Neuronal stem cell (in vitro differentiated cells): ENCODE results near the gene AUTS2.

Experiments
- DNase-seq: peaks from one replicate; pipeline ENCODE4 v3.0.0-alpha.2; 2013; ENCODE audit warnings: low spot score
- H2AFZ ChIP-seq: one replicate; pipeline ENCODE4 v1.6.1; 2013; ENCODE audit warnings: mild to moderate bottlenecking, low read length, inconsistent platforms
- H2AK5ac ChIP-seq: 2 replicates; pipeline ENCODE4 v1.6.1; 2013; ENCODE audit warnings: low read depth, mild to moderate bottlenecking, inconsistent platforms, low read length, moderate library complexity, mixed read lengths
- H2BK120ac ChIP-seq: 2 replicates; pipeline ENCODE4 v1.6.1; 2013; ENCODE audit warnings: low read depth, mild to moderate bottlenecking, inconsistent platforms, low read length, moderate library complexity, mixed read lengths
- H2BK12ac ChIP-seq: one replicate; pipeline ENCODE4 v1.6.1; 2013; ENCODE audit warnings: low read length, inconsistent platforms
- H2BK15ac ChIP-seq: 2 replicates; pipeline ENCODE4 v1.6.1; 2013; ENCODE audit warnings: mild to moderate bottlenecking, low read length, inconsistent platforms, mixed read lengths
- H2BK5ac ChIP-seq: one replicate; pipeline ENCODE4 v1.6.1; 2013; ENCODE audit warnings: inconsistent platforms, mild to moderate bottlenecking, low read length, moderate library complexity
- H3K14ac ChIP-seq: one replicate; pipeline ENCODE4 v1.6.1; 2013; ENCODE audit warnings: low read length, inconsistent platforms
- H3K18ac ChIP-seq: 2 replicates; pipeline ENCODE4 v1.6.1; 2013; ENCODE audit warnings: low read length, inconsistent platforms
- H3K23ac ChIP-seq: 2 replicates; pipeline ENCODE4 v1.6.1; 2013; ENCODE audit warnings: low read depth, mild to moderate bottlenecking, mixed read lengths, low read length, inconsistent platforms; ENCODE audit not compliant: poor library complexity
- H3K27ac ChIP-seq: replicated peaks from 3 replicates; pipeline ENCODE4 v1.5.1; 2013; ENCODE audit warnings: low read length, inconsistent platforms
- H3K27me3 ChIP-seq, 3 experiments: 2 replicates each; pipeline ENCODE4 v1.6.1; 2013; ENCODE audit warnings: low read length in 3 of 3, mild to moderate bottlenecking in 2 of 3, inconsistent platforms in 1 of 3, low read depth in 1 of 3, mixed read lengths in 1 of 3, moderate library complexity in 1 of 3; ENCODE audit not compliant: control insufficient read depth in 3 of 3, insufficient read depth in 3 of 3
- H3K36me3 ChIP-seq, 2 donors: replicated peaks in 1 of 2; 2 replicates each; pipeline ENCODE4 v1.6.1; 2013; ENCODE audit warnings: low read length in 2 of 2; ENCODE audit not compliant: control insufficient read depth in 2 of 2, insufficient read depth in 2 of 2
- H3K4ac ChIP-seq: 2 replicates; pipeline ENCODE4 v1.6.1; 2013; ENCODE audit warnings: inconsistent platforms, mild to moderate bottlenecking, low read length, moderate library complexity
- H3K4me1 ChIP-seq, 2 donors: 1 replicate in 1 of 2; 2 replicates in 1 of 2; pipeline ENCODE4 v1.6.1; 2013; ENCODE audit warnings: low read length in 2 of 2, low read depth in 1 of 2; ENCODE audit not compliant: control insufficient read depth in 2 of 2, insufficient read depth in 1 of 2
- H3K4me2 ChIP-seq: one replicate; pipeline ENCODE4 v1.6.1; 2013; ENCODE audit warnings: mild to moderate bottlenecking, low read length, inconsistent platforms; ENCODE audit not compliant: insufficient read depth, poor library complexity, severe bottlenecking
- H3K4me3 ChIP-seq, 2 donors: 2 replicates each; pipeline ENCODE4 v1.5.1; 2013; ENCODE audit warnings: low read length in 2 of 2, mild to moderate bottlenecking in 2 of 2, inconsistent platforms in 1 of 2, moderate library complexity in 1 of 2
- H3K79me1 ChIP-seq: one replicate; pipeline ENCODE4 v1.6.1; 2013; ENCODE audit warnings: low read depth, mild to moderate bottlenecking, inconsistent platforms, low read length, moderate library complexity
- H3K9ac ChIP-seq: one replicate; pipeline ENCODE4 v1.6.1; 2013; ENCODE audit warnings: mild to moderate bottlenecking, low read depth, low read length, inconsistent platforms; ENCODE audit not compliant: poor library complexity
- H3K9me3 ChIP-seq, 2 donors: replicated peaks in 1 of 2; 2 replicates each; pipeline versions ENCODE3 to v1.6.1; 2013; ENCODE audit warnings: low read length in 2 of 2, mild to moderate bottlenecking in 2 of 2, inconsistent platforms in 1 of 2, low read depth in 1 of 2, mixed read lengths in 1 of 2, moderate library complexity in 1 of 2; ENCODE audit not compliant: control insufficient read depth in 2 of 2, insufficient read depth in 1 of 2
- H4K8ac ChIP-seq: one replicate; pipeline ENCODE4 v1.6.1; 2013; ENCODE audit warnings: low read depth, mild to moderate bottlenecking, inconsistent platforms, low read length, moderate library complexity
- H4K91ac ChIP-seq: one replicate; pipeline ENCODE4 v1.6.1; 2013; ENCODE audit warnings: low read length, low read depth, mild to moderate bottlenecking, inconsistent platforms; ENCODE audit not compliant: poor library complexity
- WGBS, 2 donors: extraction: QIAGEN DNeasy Blood & Tissue Kit; methylation state at CpG; one replicate each; pipeline ENCODE4 v1.1.7; 2013; ENCODE audit warnings: missing lambda C conversion rate in 2 of 2, mixed read lengths in 1 of 2; ENCODE audit not compliant: insufficient read length in 2 of 2, insufficient replicate concordance in 1 of 2; ENCODE audit errors: extremely low coverage in 2 of 2; 5-methylcytosine and 5-hydroxymethylcytosine counted together

The AUTS2 gene

DNA sequence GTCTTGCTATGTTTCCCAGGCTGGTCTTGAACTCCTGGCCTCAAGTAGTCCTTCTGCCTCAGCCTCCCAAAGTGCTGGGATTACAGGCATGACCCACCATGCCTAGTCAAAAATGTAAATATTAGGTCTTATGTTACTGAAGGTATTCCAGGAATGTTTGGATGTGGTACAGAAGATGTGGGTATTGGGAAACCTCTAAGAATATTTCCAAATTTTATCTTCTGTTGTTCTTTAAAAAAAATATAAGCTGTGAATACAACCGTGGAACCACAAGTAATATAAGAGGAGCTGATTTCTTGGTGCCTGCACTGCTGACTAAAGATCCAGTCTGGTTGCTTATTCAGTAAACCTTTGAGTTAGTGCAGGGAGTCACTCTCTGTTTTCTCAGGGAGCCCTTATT lies 178.3 kb downstream of the AUTS2 start:
- DNase-seq: no peak
- no CpG with 5 or more reads among the region's 1 CpG for WGBS, 2 donors
- no peak overlapping the region for H3K4me3 ChIP-seq
- H2BK120ac ChIP-seq: no peak overlapping the region
- no peaks in the 10 kb centered on the region for H3K36me3 ChIP-seq
- H4K91ac ChIP-seq: no peak overlapping the region
- peaks cover 7 to 10% of the 10 kb centered on the region in 2 donors for H3K4me1 ChIP-seq
- no peak overlapping the region for H3K4ac ChIP-seq
- H3K4me2 ChIP-seq: no peak overlapping the region
- no peaks in the 10 kb centered on the region for H3K27me3 ChIP-seq
- no peak overlapping the region for H3K9ac ChIP-seq
- no peak overlapping the region for H2BK15ac ChIP-seq
- H2AFZ ChIP-seq: no peak overlapping the region
- no peaks in the 10 kb centered on the region for H3K79me1 ChIP-seq
- no peak overlapping the region for H4K8ac ChIP-seq
- H2BK12ac ChIP-seq: no peak overlapping the region
- H3K14ac ChIP-seq: no peak overlapping the region
- H3K27ac ChIP-seq: no peak overlapping the region
- H3K18ac ChIP-seq: no peak overlapping the region
- H3K23ac ChIP-seq: no peak overlapping the region
- H2BK5ac ChIP-seq: no peak overlapping the region
- H3K9me3 ChIP-seq: no peaks in the 10 kb centered on the region
- H2AK5ac ChIP-seq: no peak overlapping the region

DNA sequence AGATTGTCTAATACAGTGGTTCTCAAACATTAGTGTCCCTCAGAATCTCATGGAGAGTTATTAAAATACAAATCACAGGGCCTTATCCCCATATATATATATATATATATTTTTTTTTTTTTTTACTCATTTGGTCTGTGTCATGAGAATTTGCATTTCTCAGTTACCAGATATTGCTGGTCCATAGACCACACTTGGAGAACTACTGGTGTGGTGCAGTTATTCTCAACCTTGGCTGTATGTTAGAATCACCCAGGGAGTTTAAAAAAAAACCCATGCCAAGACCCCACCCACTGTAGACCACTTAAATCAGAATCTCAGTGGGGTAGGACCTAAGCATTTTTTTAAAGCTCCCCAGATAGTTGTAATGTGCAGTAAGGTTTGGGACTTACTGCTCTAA lies 179.9 kb downstream of the AUTS2 start:
- no peak overlapping the region for H4K91ac ChIP-seq
- no peak overlapping the region for H2AFZ ChIP-seq
- H3K4me1 ChIP-seq: peaks cover 7 to 11% of the 10 kb centered on the region in 2 donors

DNA sequence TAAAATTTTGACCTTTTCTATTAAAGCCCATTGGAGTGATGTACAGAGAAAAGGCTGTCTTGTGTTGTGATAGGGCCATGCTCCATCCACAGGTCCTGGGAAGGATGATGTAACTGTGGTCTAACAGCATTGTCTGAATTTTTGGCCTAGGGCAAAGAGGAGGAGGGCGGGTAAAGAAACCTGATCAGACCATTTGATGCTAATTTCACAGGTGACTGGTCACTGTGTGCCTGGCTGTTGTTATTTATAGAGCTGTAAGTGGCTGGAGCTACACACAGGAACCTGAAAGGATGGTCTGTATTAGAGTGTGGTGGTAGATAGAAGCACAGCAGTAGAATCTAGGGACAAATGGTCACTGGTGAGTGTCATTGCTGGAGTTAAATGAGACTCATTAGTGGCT lies 182.1 kb downstream of the AUTS2 start:
- no peak overlapping the region for H3K9ac ChIP-seq
- no peaks in the 10 kb centered on the region for H3K27me3 ChIP-seq
- no peak overlapping the region for H2AK5ac ChIP-seq
- H3K9me3 ChIP-seq: no peaks in the 10 kb centered on the region
- no peak overlapping the region for H3K4me3 ChIP-seq
- no peak overlapping the region for H4K8ac ChIP-seq
- H3K23ac ChIP-seq: no peak overlapping the region
- H2BK120ac ChIP-seq: no peak overlapping the region
- H2BK15ac ChIP-seq: no peak overlapping the region
- H3K18ac ChIP-seq: no peak overlapping the region
- no peak overlapping the region for H3K14ac ChIP-seq
- peaks cover 7 to 9% of the 10 kb centered on the region in 2 donors for H3K4me1 ChIP-seq
- no peak overlapping the region for H3K27ac ChIP-seq
- DNase-seq: no peak
- H2AFZ ChIP-seq: no peak overlapping the region
- no CpG with 5 or more reads among the region's 1 CpG for WGBS, 2 donors
- no peak overlapping the region for H2BK12ac ChIP-seq
- H3K79me1 ChIP-seq: no peaks in the 10 kb centered on the region
- no peak overlapping the region for H4K91ac ChIP-seq
- no peak overlapping the region for H3K4me2 ChIP-seq
- H2BK5ac ChIP-seq: no peak overlapping the region
- no peak overlapping the region for H3K4ac ChIP-seq
- H3K36me3 ChIP-seq: no peaks in the 10 kb centered on the region

More for the DNA sequence above, 179.9 kb downstream of the AUTS2 start:
- no peaks in the 10 kb centered on the region for H3K79me1 ChIP-seq
- no peak overlapping the region for H2BK120ac ChIP-seq
- H3K36me3 ChIP-seq: no peaks in the 10 kb centered on the region
- H4K8ac ChIP-seq: no peak overlapping the region
- H3K18ac ChIP-seq: no peak overlapping the region
- no peak overlapping the region for H3K27ac ChIP-seq
- no peak for DNase-seq
- H3K4ac ChIP-seq: no peak overlapping the region
- no peak overlapping the region for H3K14ac ChIP-seq
- H2BK5ac ChIP-seq: no peak overlapping the region
- no peak overlapping the region for H2BK15ac ChIP-seq
- H2AK5ac ChIP-seq: no peak overlapping the region
- H3K9me3 ChIP-seq: no peaks in the 10 kb centered on the region
- no peak overlapping the region for H3K23ac ChIP-seq
- no peaks in the 10 kb centered on the region for H3K27me3 ChIP-seq
- H3K4me2 ChIP-seq: no peak overlapping the region
- no peak overlapping the region for H3K4me3 ChIP-seq
- no peak overlapping the region for H3K9ac ChIP-seq
- no peak overlapping the region for H2BK12ac ChIP-seq

DNA sequence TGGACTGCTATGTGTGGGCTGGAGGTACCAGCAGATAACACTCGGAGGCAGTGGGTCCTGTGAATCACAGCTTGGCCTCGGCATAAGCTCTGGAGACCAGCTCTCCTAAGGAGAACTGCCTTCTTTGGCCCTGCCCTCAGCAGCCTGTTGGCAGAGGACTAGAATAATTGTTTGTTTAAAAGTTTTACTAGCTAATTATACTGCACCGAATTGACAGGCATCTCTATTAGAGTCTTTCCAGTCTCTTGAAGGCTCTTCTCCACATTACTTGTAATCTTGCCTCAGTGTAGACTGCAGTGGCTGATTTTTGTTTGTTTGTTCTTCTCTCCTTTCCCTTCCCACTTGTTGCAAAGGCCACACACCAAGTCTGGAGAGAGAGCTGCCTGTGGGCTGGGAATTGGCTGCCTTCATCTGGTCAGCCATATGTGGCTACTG lies 183.2 kb downstream of the AUTS2 start:
- Histone ChIP-seq H3K9ac (no peak overlapping the region), H3K4me3 (no peak overlapping the region), H3K4ac (no peak overlapping the region), H3K36me3 (no peaks in the 10 kb centered on the region), H3K79me1 (no peaks in the 10 kb centered on the region), H3K27ac (no peak overlapping the region), H3K4me1 (peaks cover 5 to 9% of the 10 kb centered on the region in 2 donors), H3K4me2 (no peak overlapping the region), H3K18ac (no peak overlapping the region), H2AK5ac (no peak overlapping the region), H4K8ac (no peak overlapping the region), H2BK120ac (no peak overlapping the region), H2AFZ (no peak overlapping the region), H4K91ac (no peak overlapping the region), H3K27me3 (no peaks in the 10 kb centered on the region), H3K23ac (no peak overlapping the region), H2BK5ac (no peak overlapping the region), H3K14ac (no peak overlapping the region), H2BK12ac (no peak overlapping the region), H2BK15ac (no peak overlapping the region), H3K9me3 (no peaks in the 10 kb centered on the region)
- no CpG with 5 or more reads among the region's 3 CpGs for WGBS, 2 donors
- DNase-seq: no peak
